Lower lobe of right lung (tissue), 2 donors: ENCODE measurements around the gene CD38. TPM values are rescaled to one million over a fixed set of nuclear protein-coding genes. Genes with fewer than 3 reads are reported as not detected.
"Not testable (repeated sequence)": the region's sequence is repeated elsewhere in the genome, so short reads cannot be mapped to it uniquely, and the experiment has no call there.

Source experiments
- ATAC-seq, 2 donors: fragments of 200-7000 bp; cut with Tn5 transposase; one replicate each; pipeline ENCODE4 v1.9.1; 2020 to 2022; ENCODE audit warnings: mild to moderate bottlenecking in 2 of 2, moderate library complexity in 2 of 2
- DNase-seq: peaks from one replicate; pipeline ENCODE4 v3.0.0-alpha.2; 2020
- H3K27ac ChIP-seq: fragments of 200-600 bp; one replicate; pipeline ENCODE4 v1.8.0; 2022
- H3K27me3 ChIP-seq: fragments of 200-600 bp; one replicate; pipeline ENCODE4 v1.8.0; 2022; ENCODE audit warnings: low read depth
- H3K36me3 ChIP-seq: fragments of 200-600 bp; one replicate; pipeline ENCODE4 v1.8.0; 2022; ENCODE audit warnings: mild to moderate bottlenecking
- H3K4me1 ChIP-seq: fragments of 200-600 bp; one replicate; pipeline ENCODE4 v1.8.0; 2022
- H3K4me3 ChIP-seq: fragments of 200-600 bp; one replicate; pipeline ENCODE4 v1.8.0; 2022; ENCODE audit warnings: mild to moderate bottlenecking
- H3K9me3 ChIP-seq: fragments of 200-600 bp; one replicate; pipeline ENCODE4 v1.8.0; 2022
- intact Hi-C: fragments of 100-400 bp; cut with DNase I; formaldehyde crosslinking; loops from one replicate; pipeline ENCODE4 v1.11.0; 2022
- long read RNA-seq: library from polyadenylated mRNA; unstranded; transcript quantifications from one replicate; pipeline ENCODE4 v2.0.0, GENCODE V29; 2021
- total RNA-seq: library from RNA; stranded (reverse); fragmentation: NEBNext Ultra II Directional; extraction: Animal tissue kit (Norgen Biotek cat#: 25700); gene quantifications from one replicate; pipeline ENCODE4 v1.2.1, GENCODE V29; 2021
- TF ChIP-seq, protein P1 (sequence below): fragments of 200-600 bp; IDR thresholded peaks from one replicate; pipeline ENCODE4 v1.8.0; 2022; ENCODE audit warnings: antibody characterized with exemption, mild to moderate bottlenecking
- donor health status: DM: no; HTN: yes; CAD: no; lungs with severe emphysema.

CD38 gene
- 8.5 TPM for total RNA-seq
- long read RNA-seq, full-length matches to known transcripts = 1 of 5 reads
- long read RNA-seq, partial matches to known transcripts = 0 of 5 reads
- long read RNA-seq, other reads (novel, unspliced or antisense) = 4 of 5 reads

DNA sequence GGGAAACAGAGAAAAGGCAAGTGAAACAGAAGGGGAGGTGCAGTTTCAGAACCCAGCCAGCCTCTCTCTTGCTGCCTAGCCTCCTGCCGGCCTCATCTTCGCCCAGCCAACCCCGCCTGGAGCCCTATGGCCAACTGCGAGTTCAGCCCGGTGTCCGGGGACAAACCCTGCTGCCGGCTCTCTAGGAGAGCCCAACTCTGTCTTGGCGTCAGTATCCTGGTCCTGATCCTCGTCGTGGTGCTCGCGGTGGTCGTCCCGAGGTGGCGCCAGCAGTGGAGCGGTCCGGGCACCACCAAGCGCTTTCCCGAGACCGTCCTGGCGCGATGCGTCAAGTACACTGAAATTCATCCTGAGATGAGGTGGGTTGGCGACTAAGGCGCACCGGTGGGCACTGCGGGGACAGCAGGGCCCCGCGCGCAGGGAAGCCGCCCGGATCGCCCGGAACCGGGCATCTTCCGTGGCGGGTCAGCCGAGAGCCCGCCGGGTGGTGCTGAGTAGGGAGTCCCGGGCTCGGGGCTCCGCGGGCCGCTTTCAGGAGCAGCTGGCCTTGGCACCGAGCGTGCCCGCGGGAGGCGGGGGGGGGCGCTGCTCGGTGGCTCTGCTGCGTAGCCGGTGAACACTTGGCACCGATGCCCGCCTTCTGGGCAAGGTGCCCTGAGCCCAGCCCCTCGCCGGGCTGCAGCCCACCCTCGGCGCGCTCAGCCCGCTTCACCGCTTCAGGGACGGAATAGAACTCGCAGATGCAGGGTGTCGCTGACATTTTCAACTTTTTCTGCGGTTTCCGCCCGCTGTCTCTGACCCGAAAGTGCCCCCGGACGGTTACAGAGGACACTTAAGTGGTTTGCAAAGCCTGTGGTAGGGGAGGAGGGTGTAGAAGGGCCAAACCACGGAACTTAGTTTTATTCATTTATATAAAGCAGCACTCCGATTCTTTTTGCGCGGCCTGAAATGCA lies at the start of gene CD38:
TSS of gene CD38 (plus strand) at position 40 of the 953 bp plus-strand sequence. CDS start at position 127, 87 bp downstream.
- no peaks in the 10 kb centered on the region for H3K9me3 ChIP-seq
- TF ChIP-seq, protein P1, sequence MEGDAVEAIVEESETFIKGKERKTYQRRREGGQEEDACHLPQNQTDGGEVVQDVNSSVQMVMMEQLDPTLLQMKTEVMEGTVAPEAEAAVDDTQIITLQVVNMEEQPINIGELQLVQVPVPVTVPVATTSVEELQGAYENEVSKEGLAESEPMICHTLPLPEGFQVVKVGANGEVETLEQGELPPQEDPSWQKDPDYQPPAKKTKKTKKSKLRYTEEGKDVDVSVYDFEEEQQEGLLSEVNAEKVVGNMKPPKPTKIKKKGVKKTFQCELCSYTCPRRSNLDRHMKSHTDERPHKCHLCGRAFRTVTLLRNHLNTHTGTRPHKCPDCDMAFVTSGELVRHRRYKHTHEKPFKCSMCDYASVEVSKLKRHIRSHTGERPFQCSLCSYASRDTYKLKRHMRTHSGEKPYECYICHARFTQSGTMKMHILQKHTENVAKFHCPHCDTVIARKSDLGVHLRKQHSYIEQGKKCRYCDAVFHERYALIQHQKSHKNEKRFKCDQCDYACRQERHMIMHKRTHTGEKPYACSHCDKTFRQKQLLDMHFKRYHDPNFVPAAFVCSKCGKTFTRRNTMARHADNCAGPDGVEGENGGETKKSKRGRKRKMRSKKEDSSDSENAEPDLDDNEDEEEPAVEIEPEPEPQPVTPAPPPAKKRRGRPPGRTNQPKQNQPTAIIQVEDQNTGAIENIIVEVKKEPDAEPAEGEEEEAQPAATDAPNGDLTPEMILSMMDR = no peak
- DNase-seq (peak; percentile 80), ATAC-seq (peak; percentile 77 to 82)
- peak within 1 kb of the TSS; percentile 78 for H3K27ac ChIP-seq
- H3K4me3 ChIP-seq = peak within 1 kb of the TSS; percentile 56
- H3K27me3 ChIP-seq = no peaks in the 10 kb centered on the region
- H3K4me1 ChIP-seq = peaks cover 34% of the 10 kb centered on the region
- intact Hi-C loops = no loop called here
- H3K36me3 ChIP-seq = no peaks in the 10 kb centered on the region

DNA sequence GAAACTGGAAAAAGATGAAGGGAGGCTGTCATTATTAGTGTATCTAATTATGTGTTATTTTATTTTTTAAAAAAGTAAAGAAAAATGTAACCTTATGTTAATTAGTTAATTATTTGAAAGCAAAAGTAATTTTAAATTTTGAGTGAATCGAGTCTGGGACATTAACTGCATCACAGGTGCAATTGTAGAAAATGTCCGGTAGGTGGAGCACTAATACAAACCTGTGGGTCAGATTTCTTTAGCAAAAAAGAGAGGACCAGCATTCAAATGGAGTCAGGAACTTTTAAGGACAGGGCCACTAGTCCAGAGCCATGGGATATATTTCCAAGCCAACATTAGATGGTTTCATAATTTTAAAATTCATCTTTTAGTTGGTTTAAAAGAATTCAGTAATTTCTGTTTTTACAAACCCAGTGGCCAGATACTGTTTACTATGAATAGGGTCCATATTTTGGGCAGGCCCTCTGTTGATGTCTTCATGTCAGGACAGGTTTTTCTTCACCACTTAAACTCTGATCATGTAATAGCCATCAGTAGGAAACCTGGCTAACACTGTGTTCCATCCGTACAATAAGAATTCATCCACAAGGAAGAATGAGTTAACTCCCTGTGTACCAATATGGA lies 48.1 kb upstream of the CD38 start:
- intact Hi-C loops = no loop called here
- Histone ChIP-seq H3K9me3 (no peaks in the 10 kb centered on the region), H3K4me3 (no peak overlapping the region), H3K27me3 (no peaks in the 10 kb centered on the region), H3K4me1 (no peaks in the 10 kb centered on the region), H3K36me3 (no peaks in the 10 kb centered on the region), H3K27ac (no peak overlapping the region)
- no peak for DNase-seq
- TF ChIP-seq, protein P1 = peak; percentile 86
- peak; percentile 73 to 76 for ATAC-seq

DNA sequence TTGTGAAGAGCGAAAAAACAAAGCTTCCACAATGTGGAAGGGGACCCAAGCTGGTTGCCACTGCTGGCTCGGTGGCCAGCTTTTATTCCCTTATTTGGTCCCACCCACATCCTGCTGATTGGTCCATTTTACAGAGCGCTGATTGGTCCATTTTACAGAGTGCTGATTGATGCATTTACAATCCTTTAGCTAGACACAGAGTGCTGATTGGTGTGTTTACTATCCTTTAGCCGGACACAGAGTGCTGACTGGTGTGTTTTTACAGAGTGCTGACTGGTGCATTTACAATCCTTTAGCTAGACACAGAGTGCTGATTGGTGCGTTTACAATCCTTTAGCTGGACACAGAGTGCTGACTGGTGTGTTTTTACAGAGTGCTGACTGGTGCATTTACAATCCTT lies 45.1 kb upstream of the CD38 start:
- H3K4me1 ChIP-seq, H3K36me3 ChIP-seq, H3K27ac ChIP-seq, H3K9me3 ChIP-seq, intact Hi-C loops, H3K27me3 ChIP-seq, H3K4me3 ChIP-seq, DNase-seq, ATAC-seq: not testable (repeated sequence)

DNA sequence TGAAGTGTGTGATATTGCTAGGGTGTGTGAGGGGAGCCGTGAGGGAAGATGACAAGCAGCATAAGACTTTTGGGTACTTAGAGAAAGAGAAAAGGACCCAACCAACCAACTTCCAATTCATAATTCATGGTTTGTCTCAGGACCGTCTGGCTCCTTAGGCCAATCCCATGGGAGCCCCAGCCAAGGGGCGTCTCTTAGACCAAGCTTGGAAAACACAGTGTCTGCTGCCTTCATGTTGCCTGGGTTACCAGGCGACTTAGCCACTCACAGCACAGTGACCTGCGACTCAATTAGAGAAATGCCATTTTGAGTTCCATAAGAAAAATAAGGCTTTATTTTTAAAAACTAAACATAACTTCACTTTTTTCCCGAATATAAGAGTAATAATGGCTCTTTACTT lies 42.6 kb upstream of the CD38 start:
- Histone ChIP-seq H3K36me3 (no peaks in the 10 kb centered on the region), H3K4me3 (no peak overlapping the region), H3K27me3 (no peaks in the 10 kb centered on the region), H3K4me1 (no peaks in the 10 kb centered on the region), H3K27ac (no peak overlapping the region), H3K9me3 (no peaks in the 10 kb centered on the region)
- intact Hi-C loops = no loop called here
- TF ChIP-seq, protein P1 = no peak
- DNase-seq (no peak), ATAC-seq (no peak)

DNA sequence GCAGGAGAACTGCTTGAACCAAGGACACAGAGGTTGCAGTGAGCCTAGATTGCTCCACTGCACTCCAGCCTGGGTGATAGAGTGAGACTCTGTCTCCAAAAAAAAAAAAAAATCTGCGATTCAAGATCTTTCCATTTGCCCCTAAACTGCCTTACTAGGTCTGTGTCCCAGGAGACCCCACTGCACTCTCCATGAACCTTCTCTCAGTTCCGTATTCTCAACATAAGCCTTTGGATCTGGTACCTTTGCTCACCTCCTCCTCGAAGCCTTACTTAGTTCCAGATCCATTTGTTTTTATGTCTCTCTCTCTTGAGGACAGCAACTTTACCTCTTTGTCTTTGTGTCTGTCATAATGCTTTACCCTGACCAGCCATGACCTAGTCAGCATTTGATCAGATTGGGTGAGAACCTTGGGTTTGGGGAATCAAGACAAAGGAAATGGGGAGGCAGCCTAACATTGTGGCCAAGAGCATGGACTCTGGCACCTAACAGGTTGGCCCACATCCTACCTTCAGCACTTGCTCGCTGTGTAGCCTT lies 41.5 kb upstream of the CD38 start:
- H3K4me1 ChIP-seq = no peaks in the 10 kb centered on the region
- H3K36me3 ChIP-seq = no peaks in the 10 kb centered on the region
- H3K9me3 ChIP-seq = no peaks in the 10 kb centered on the region
- H3K27me3 ChIP-seq = no peaks in the 10 kb centered on the region
- intact Hi-C loops = no loop called here
- TF ChIP-seq, protein P1 = no peak
- ATAC-seq (no peak), DNase-seq (no peak)
- no peak overlapping the region for H3K4me3 ChIP-seq
- H3K27ac ChIP-seq = no peak overlapping the region
